ENCODE measurements around the gene SNRNP48. TPM values are rescaled to one million over a fixed set of nuclear protein-coding genes. Genes with fewer than 3 reads are reported as not detected.

The SNRNP48 gene
- total RNA-seq, 1 experiment from 2014 or later, result 29.4 TPM

DNA sequence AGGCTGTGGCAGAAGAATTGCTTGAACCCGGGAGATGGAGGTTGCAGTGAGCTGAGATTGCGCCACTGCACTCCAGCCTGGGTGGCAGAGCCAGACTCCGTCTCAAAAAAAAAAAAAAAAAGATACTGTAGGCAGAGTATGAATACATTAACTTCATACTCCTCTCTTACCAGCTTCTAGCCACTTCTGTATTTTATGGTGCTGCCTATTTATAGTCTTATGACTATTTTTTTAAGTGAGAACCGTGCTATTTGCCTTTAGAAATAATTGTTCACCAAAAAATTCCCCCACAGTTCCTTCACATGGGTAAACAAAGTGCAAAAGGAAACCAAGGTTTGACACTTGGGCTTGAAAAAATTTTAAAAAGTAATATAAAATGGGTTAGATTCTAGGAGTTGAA is 1.5 kb upstream of the SNRNP48 start:
- intact Hi-C loops (cut with micrococcal nuclease; ENCODE audit: unreplicated experiment), result no loop called here
- BruUV-seq (replicated peaks), result no TSS peak
- H3K4me1 ChIP-seq (ENCODE audit: insufficient read depth, low read length, poor library complexity, severe bottlenecking), result peaks cover 15% of the 10 kb centered on the region
- no peak overlapping the region for H3K27ac ChIP-seq (ENCODE audit: low read depth, low read length, poor library complexity, severe bottlenecking)
- no peak overlapping the region for H3K4me3 ChIP-seq (ENCODE audit: low read depth, low read length, poor library complexity, severe bottlenecking)
- no peak for TF ChIP-seq EZH2 (IDR thresholded peaks at IDR 0.05; ENCODE audit: borderline replicate concordance, low read depth, low read length, poor library complexity, severe bottlenecking)
- TF ChIP-seq, protein P1, sequence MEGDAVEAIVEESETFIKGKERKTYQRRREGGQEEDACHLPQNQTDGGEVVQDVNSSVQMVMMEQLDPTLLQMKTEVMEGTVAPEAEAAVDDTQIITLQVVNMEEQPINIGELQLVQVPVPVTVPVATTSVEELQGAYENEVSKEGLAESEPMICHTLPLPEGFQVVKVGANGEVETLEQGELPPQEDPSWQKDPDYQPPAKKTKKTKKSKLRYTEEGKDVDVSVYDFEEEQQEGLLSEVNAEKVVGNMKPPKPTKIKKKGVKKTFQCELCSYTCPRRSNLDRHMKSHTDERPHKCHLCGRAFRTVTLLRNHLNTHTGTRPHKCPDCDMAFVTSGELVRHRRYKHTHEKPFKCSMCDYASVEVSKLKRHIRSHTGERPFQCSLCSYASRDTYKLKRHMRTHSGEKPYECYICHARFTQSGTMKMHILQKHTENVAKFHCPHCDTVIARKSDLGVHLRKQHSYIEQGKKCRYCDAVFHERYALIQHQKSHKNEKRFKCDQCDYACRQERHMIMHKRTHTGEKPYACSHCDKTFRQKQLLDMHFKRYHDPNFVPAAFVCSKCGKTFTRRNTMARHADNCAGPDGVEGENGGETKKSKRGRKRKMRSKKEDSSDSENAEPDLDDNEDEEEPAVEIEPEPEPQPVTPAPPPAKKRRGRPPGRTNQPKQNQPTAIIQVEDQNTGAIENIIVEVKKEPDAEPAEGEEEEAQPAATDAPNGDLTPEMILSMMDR (conservative IDR thresholded peaks at IDR 0.05; ENCODE audit: low read depth, low read length), result no peak
- H3K27me3 ChIP-seq (replicated peaks; ENCODE audit: insufficient read depth, low read depth, low read length, poor library complexity), result no peaks in the 10 kb centered on the region
- DNase-seq (ENCODE audit: low spot score), result no peak
- CTCF ChIA-PET, result no interaction called here
- no peaks in the 10 kb centered on the region for H3K9me3 ChIP-seq (ENCODE audit: low read depth, low read length, poor library complexity, severe bottlenecking)
- POLR2A ChIA-PET (ENCODE audit: low non-redundant PET), result no interaction called here
- peaks cover under 1% of the 10 kb centered on the region for H3K36me3 ChIP-seq (ENCODE audit: insufficient read depth, low read length, poor library complexity, severe bottlenecking)

DNA sequence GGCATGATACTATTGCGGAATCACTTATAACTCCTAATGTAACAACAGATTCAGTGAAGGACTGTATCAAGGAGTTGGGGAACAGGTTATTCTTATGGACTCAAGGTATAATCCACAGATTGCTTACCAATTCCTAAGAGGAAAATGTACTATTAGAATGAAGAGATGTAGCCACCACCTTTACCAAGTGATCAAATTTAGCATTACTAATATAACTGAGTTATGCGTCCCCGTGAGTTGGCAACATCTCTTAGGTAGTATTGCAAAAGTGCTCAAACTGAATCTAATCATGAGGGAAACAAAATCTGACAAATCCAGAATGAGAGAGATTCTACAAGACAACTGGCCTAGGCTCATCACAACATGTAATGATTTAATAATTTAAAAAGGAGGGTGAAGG is 777 bp upstream of the SNRNP48 start:
- intact Hi-C loops (cut with micrococcal nuclease; ENCODE audit: unreplicated experiment), result no loop called here
- Histone ChIP-seq H3K9me3 (ENCODE audit: low read depth, low read length, poor library complexity, severe bottlenecking) (no peaks in the 10 kb centered on the region), H3K4me1 (ENCODE audit: insufficient read depth, low read length, poor library complexity, severe bottlenecking) (peaks cover 15% of the 10 kb centered on the region), H3K27me3 (replicated peaks; ENCODE audit: insufficient read depth, low read depth, low read length, poor library complexity) (no peaks in the 10 kb centered on the region), H3K27ac (ENCODE audit: low read depth, low read length, poor library complexity, severe bottlenecking) (no peak overlapping the region), H3K36me3 (ENCODE audit: insufficient read depth, low read length, poor library complexity, severe bottlenecking) (peaks cover 7% of the 10 kb centered on the region), H3K4me3 (ENCODE audit: low read depth, low read length, poor library complexity, severe bottlenecking) (no peak overlapping the region)
- ChIA-PET POLR2A (ENCODE audit: low non-redundant PET) (no interaction called here), CTCF (interaction anchor here (1.4 kb wide), 1 partner anchor 164 kb away, joined by 8 read pairs; no protein-coding TSS in a partner anchor)
- TF ChIP-seq EZH2 (IDR thresholded peaks at IDR 0.05; ENCODE audit: borderline replicate concordance, low read depth, low read length, poor library complexity, severe bottlenecking), result no peak
- TF ChIP-seq, protein P1 (conservative IDR thresholded peaks at IDR 0.05; ENCODE audit: low read depth, low read length), result no peak
- DNase-seq (ENCODE audit: low spot score), result no peak
- no TSS peak for BruUV-seq (replicated peaks)

DNA sequence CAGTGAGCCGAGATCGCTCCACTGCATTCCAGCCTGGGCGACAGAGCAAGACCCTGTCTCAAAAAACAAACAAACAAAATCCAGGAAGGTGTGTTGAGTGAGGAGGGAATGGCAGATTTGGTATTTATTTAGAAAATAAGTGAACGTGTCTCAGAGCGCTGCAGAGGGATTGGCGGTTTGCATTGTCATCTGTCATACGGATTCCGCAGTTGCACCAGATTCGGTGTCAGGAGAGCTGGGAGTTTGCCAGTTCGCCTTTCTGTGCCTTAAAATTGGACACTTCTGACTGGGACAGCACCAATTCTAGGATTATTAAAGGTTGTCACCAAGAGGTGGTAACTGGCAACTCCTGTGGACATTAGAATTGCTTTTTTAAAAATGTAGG is 912 bp downstream of the SNRNP48 start:
- intact Hi-C loops (cut with micrococcal nuclease; ENCODE audit: unreplicated experiment), result loop anchor here (5.0 kb wide), 1 partner anchor 199 kb away; no protein-coding TSS in a partner anchor
- TF ChIP-seq, protein P1 (conservative IDR thresholded peaks at IDR 0.05; ENCODE audit: low read depth, low read length), result no peak
- TF ChIP-seq EZH2 (IDR thresholded peaks at IDR 0.05; ENCODE audit: borderline replicate concordance, low read depth, low read length, poor library complexity, severe bottlenecking), result no peak
- Histone ChIP-seq H3K4me1 (ENCODE audit: insufficient read depth, low read length, poor library complexity, severe bottlenecking) (peaks cover 15% of the 10 kb centered on the region), H3K4me3 (ENCODE audit: low read depth, low read length, poor library complexity, severe bottlenecking) (peak overlapping the region; percentile 97), H3K27me3 (replicated peaks; ENCODE audit: insufficient read depth, low read depth, low read length, poor library complexity) (no peaks in the 10 kb centered on the region), H3K27ac (ENCODE audit: low read depth, low read length, poor library complexity, severe bottlenecking) (no peak overlapping the region), H3K36me3 (ENCODE audit: insufficient read depth, low read length, poor library complexity, severe bottlenecking) (peaks cover 23% of the 10 kb centered on the region), H3K9me3 (ENCODE audit: low read depth, low read length, poor library complexity, severe bottlenecking) (no peaks in the 10 kb centered on the region)
- DNase-seq (ENCODE audit: low spot score), result peak; percentile 43
- no TSS peak for BruUV-seq (replicated peaks)
- POLR2A ChIA-PET (ENCODE audit: low non-redundant PET), result no interaction called here
- CTCF ChIA-PET, result interaction anchor here (1.4 kb wide), 1 partner anchor 166 kb away, joined by 8 read pairs; no protein-coding TSS in a partner anchor
